Nephron progenitor cell (in vitro differentiated cells): ENCODE results near the gene COL25A1.

Experiments
- DNase-seq: peaks from one replicate; pipeline ENCODE4 v3.0.0; 2021
- H3K27ac Mint-ChIP-seq: 2 replicates; pipeline ENCODE4 v1.8.0; 2021; ENCODE audit warnings: mild to moderate bottlenecking, moderate library complexity, mixed read lengths
- H3K27me3 Mint-ChIP-seq: 2 replicates; pipeline ENCODE4 v1.8.0; 2021; ENCODE audit warnings: mild to moderate bottlenecking, low read depth, mixed read lengths; ENCODE audit not compliant: poor library complexity
- H3K36me3 Mint-ChIP-seq: 2 replicates; pipeline ENCODE4 v1.8.0; 2021; ENCODE audit warnings: low read depth, mixed read lengths
- H3K4me1 Mint-ChIP-seq: 2 replicates; pipeline ENCODE4 v1.8.0; 2021; ENCODE audit warnings: mixed read lengths
- H3K4me3 Mint-ChIP-seq: 2 replicates; pipeline ENCODE4 v1.8.0; 2021; ENCODE audit warnings: mild to moderate bottlenecking, moderate library complexity, mixed read lengths
- H3K9me3 Mint-ChIP-seq: 2 replicates; pipeline ENCODE4 v1.8.0; 2021; ENCODE audit warnings: mild to moderate bottlenecking, moderate library complexity, mixed read lengths
- TF ChIP-seq, protein P1 (sequence below): fragments of 200-600 bp; sonication (generic); IDR thresholded peaks from 2 replicates; pipeline ENCODE4 v1.5.0; 2021; ENCODE audit warnings: antibody characterized with exemption

COL25A1 gene

DNA sequence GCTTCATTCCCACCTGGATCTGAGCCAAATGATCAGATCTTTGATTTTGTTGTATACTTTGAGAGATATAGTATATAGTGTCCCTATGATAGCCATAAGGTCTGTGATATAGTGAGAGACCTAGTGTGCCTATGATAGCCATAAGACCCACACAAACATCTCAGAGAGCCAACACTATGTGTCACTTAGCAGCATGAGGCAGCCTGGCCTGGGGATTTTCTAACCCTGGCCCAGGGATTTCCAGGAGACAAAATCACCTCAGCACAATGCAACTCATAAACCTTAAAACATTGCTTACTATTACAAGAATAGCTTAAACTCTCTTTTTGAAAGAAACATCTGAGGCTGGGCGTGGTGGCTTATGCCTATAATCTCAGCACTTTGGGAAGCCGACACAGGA lies 23.2 kb upstream of the COL25A1 start:
- Mint-ChIP-seq H3K27me3 (no peaks in the 10 kb centered on the region), H3K27ac (no peak overlapping the region), H3K9me3 (peaks cover 45% of the 10 kb centered on the region), H3K36me3 (peaks cover 15% of the 10 kb centered on the region), H3K4me3 (no peak overlapping the region), H3K4me1 (no peaks in the 10 kb centered on the region)
- TF ChIP-seq, protein P1, sequence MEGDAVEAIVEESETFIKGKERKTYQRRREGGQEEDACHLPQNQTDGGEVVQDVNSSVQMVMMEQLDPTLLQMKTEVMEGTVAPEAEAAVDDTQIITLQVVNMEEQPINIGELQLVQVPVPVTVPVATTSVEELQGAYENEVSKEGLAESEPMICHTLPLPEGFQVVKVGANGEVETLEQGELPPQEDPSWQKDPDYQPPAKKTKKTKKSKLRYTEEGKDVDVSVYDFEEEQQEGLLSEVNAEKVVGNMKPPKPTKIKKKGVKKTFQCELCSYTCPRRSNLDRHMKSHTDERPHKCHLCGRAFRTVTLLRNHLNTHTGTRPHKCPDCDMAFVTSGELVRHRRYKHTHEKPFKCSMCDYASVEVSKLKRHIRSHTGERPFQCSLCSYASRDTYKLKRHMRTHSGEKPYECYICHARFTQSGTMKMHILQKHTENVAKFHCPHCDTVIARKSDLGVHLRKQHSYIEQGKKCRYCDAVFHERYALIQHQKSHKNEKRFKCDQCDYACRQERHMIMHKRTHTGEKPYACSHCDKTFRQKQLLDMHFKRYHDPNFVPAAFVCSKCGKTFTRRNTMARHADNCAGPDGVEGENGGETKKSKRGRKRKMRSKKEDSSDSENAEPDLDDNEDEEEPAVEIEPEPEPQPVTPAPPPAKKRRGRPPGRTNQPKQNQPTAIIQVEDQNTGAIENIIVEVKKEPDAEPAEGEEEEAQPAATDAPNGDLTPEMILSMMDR, result no peak
- no peak for DNase-seq

GRCh38 chr4:109323348-109323747 lies 20.9 kb upstream of the COL25A1 start:
- no peaks in the 10 kb centered on the region for H3K27me3 Mint-ChIP-seq
- no peak for DNase-seq
- peaks cover 49% of the 10 kb centered on the region for H3K9me3 Mint-ChIP-seq
- H3K4me3 Mint-ChIP-seq, result no peak overlapping the region
- H3K36me3 Mint-ChIP-seq, result peaks cover 15% of the 10 kb centered on the region
- H3K4me1 Mint-ChIP-seq, result no peaks in the 10 kb centered on the region
- TF ChIP-seq, protein P1, result no peak
- no peak overlapping the region for H3K27ac Mint-ChIP-seq

DNA sequence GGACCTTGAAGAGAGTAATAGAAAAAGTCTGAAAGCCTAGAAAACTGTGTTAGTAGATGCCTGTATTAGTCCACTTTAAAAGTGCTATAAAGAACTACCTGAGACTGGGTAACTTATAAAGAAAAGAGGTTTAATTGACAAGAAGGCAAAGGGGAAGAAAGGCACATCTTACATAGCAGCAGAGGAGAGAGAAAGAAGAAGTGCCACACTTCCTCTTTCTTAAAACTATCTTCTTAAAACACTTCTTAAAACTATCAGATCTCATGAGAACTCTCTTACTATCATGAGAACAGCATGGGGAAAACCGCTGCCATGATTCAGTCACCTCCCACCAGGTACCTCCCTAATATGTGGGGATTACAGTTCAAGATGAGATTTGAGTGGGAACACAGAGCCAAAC lies 18.8 kb upstream of the COL25A1 start:
- H3K36me3 Mint-ChIP-seq, result peaks cover 9% of the 10 kb centered on the region
- no peak for DNase-seq
- no peak overlapping the region for H3K4me3 Mint-ChIP-seq
- H3K4me1 Mint-ChIP-seq, result no peaks in the 10 kb centered on the region
- TF ChIP-seq, protein P1, result no peak
- H3K9me3 Mint-ChIP-seq, result peaks cover 41% of the 10 kb centered on the region
- H3K27me3 Mint-ChIP-seq, result no peaks in the 10 kb centered on the region
- H3K27ac Mint-ChIP-seq, result no peak overlapping the region

DNA sequence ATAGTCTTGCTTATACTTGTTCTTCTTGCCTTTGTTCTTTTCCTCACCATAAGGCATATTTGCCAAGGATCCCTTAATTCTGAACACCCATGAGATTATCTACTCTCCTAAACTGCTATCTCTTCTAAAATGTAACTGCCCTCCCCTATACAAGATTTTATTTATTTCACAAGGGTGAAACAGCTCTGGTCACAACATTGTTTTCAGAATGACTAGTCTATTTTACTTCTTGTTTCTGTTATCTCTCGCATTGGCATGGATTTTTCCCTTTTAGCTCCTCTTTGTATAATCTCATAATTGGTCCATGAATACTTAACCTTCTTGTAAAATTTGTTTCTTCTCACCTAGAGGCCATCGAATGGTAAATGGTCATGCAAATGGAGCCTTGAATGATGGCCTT lies 17.2 kb upstream of the COL25A1 start:
- peaks cover 40% of the 10 kb centered on the region for H3K9me3 Mint-ChIP-seq
- no peak for DNase-seq
- H3K27me3 Mint-ChIP-seq, result peaks cover 4% of the 10 kb centered on the region
- H3K4me3 Mint-ChIP-seq, result no peak overlapping the region
- no peak overlapping the region for H3K27ac Mint-ChIP-seq
- TF ChIP-seq, protein P1, result no peak
- H3K36me3 Mint-ChIP-seq, result peaks cover 9% of the 10 kb centered on the region
- H3K4me1 Mint-ChIP-seq, result no peaks in the 10 kb centered on the region

GRCh38 chr4:109319156-109319555 lies 16.7 kb upstream of the COL25A1 start:
- peaks cover 8% of the 10 kb centered on the region for H3K27me3 Mint-ChIP-seq
- H3K4me1 Mint-ChIP-seq, result no peaks in the 10 kb centered on the region
- peaks cover 37% of the 10 kb centered on the region for H3K9me3 Mint-ChIP-seq
- DNase-seq, result no peak
- no peak overlapping the region for H3K27ac Mint-ChIP-seq
- no peak overlapping the region for H3K4me3 Mint-ChIP-seq
- TF ChIP-seq, protein P1, result no peak
- H3K36me3 Mint-ChIP-seq, result peaks cover 9% of the 10 kb centered on the region

DNA sequence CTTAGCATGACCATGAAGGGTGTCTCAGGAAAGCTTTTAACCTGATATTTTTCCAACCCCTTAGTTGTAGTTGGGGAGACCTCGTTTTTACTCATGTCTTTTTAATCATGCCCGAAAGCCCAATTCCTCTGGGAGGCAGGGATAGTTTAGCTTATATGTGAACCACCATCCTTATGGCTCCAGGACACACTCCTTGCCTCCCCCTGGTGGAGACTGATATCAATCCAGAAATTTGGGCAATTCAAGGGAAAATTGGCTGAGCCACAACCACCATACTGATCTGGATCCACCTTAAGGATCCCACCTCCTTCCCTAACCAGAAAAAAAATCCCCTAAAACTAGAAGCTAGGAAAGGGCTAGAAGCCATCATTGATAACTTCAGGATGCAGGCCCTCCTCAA lies 13.4 kb upstream of the COL25A1 start:
- no peak for DNase-seq
- H3K36me3 Mint-ChIP-seq, result no peaks in the 10 kb centered on the region
- TF ChIP-seq, protein P1, result no peak
- H3K4me1 Mint-ChIP-seq, result no peaks in the 10 kb centered on the region
- peaks cover 26% of the 10 kb centered on the region for H3K9me3 Mint-ChIP-seq
- H3K4me3 Mint-ChIP-seq, result no peak overlapping the region
- H3K27me3 Mint-ChIP-seq, result peaks cover 12% of the 10 kb centered on the region
- no peak overlapping the region for H3K27ac Mint-ChIP-seq
